ENCODE measurements around the gene ZNF607.
A peak's percentile ranks its signal among the peaks of the same experiment; 100 is the strongest.
"Not testable (repeated sequence)": the region's sequence is repeated elsewhere in the genome, so short reads cannot be mapped to it uniquely, and the experiment has no call there.

Gene ZNF607

GRCh38 chr19:37719111-37719926 lies at the start of gene ZNF607:
Gene ZNF607 (minus strand): TSS chr19:37719761. CDS start chr19:37711618, 8,143 bp downstream.
- DNase-seq: peak; percentile 90

- no peak for DNase-seq
Measured at GRCh38 chr19:37763488-37763887, 43.9 kb upstream of the ZNF607 start.

GRCh38 chr19:37757683-37758082 lies 38.1 kb upstream of the ZNF607 start:
- not testable (repeated sequence) for DNase-seq

GRCh38 chr19:37738371-37738770 lies 18.8 kb upstream of the ZNF607 start:
- DNase-seq: no peak

- DNase-seq: no peak
Measured at GRCh38 chr19:37725181-37725580, 5.6 kb upstream of the ZNF607 start.

GRCh38 chr19:37719927-37720265 lies 335 bp upstream of the ZNF607 start:
- DNase-seq: no peak

GRCh38 chr19:37718304-37718703 lies 1.3 kb downstream of the ZNF607 start:
- DNase-seq: no peak

- DNase-seq: no peak
Measured at GRCh38 chr19:37716140-37716539, 3.4 kb downstream of the ZNF607 start.

GRCh38 chr19:37706052-37706605 lies 13.4 kb downstream of the ZNF607 start:
- DNase-seq: no peak

GRCh38 chr19:37699057-37699456 lies 20.5 kb downstream of the ZNF607 start:
- no peak for DNase-seq

GRCh38 chr19:37698216-37698615 lies 21.3 kb downstream of the ZNF607 start:
- DNase-seq: no peak

GRCh38 chr19:37695144-37695899 lies 24.2 kb downstream of the ZNF607 start:
- no peak for DNase-seq

- DNase-seq: no peak
Measured at GRCh38 chr19:37692956-37693620, 26.5 kb downstream of the ZNF607 start.

- DNase-seq: peak; percentile 87
Measured at GRCh38 chr19:37691881-37692504, 27.6 kb downstream of the ZNF607 start.

GRCh38 chr19:37683520-37683919 lies 36.0 kb downstream of the ZNF607 start:
- no peak for DNase-seq

- no peak for DNase-seq
Measured at GRCh38 chr19:37669450-37669914, 50.1 kb downstream of the ZNF607 start.

GRCh38 chr19:37657157-37657556 lies 62.4 kb downstream of the ZNF607 start:
- DNase-seq: not testable (repeated sequence)

- DNase-seq: peak; percentile 91
Measured at GRCh38 chr19:37655689-37656371, 63.7 kb downstream of the ZNF607 start.

GRCh38 chr19:37655301-37655688 lies 64.3 kb downstream of the ZNF607 start, which contains the start of gene ZFP30:
Gene ZFP30 (minus strand): TSS chr19:37655465. CDS start chr19:37647822, 7,643 bp downstream.
- DNase-seq: peak; percentile 87

- peak; percentile 38 for DNase-seq
Measured at GRCh38 chr19:37654629-37655300, 64.8 kb downstream of the ZNF607 start.

- no peak for DNase-seq
Measured at GRCh38 chr19:37654118-37654517, 65.4 kb downstream of the ZNF607 start.
